HK-2 (cell line): ENCODE results near the gene NAA15.
"Not testable (repeated sequence)": the region's sequence is repeated elsewhere in the genome, so short reads cannot be mapped to it uniquely, and the experiment has no call there.

ENCODE experiments used
- DNase-seq: peaks from one replicate; pipeline ENCODE4 v3.0.0-alpha.2; 2018; ENCODE audit not compliant: unreplicated experiment

The NAA15 gene

GRCh38 chr4:139297001-139297410, 4.3 kb upstream of the NAA15 start:
- no peak for DNase-seq

- DNase-seq: no peak
Measured at GRCh38 chr4:139299536-139299935, 1.8 kb upstream of the NAA15 start.

- no peak for DNase-seq
Measured at GRCh38 chr4:139300431-139301112, 733 bp upstream of the NAA15 start.

GRCh38 chr4:139301821-139302611, 711 bp downstream of the NAA15 start, which contains the start of gene NDUFC1:
Gene NDUFC1, minus strand, starts transcription at chr4:139302477. Its CDS starts 6,679 bp downstream, at chr4:139295798.
- peak; percentile 57 for DNase-seq

GRCh38 chr4:139304920-139305319, 3.6 kb downstream of the NAA15 start:
- DNase-seq: no peak

GRCh38 chr4:139311909-139312308, 10.6 kb downstream of the NAA15 start:
- no peak for DNase-seq

- no peak for DNase-seq
Measured at GRCh38 chr4:139312552-139313332, 11.4 kb downstream of the NAA15 start.

GRCh38 chr4:139313414-139313813, 12.1 kb downstream of the NAA15 start:
- not testable (repeated sequence) for DNase-seq

- no peak for DNase-seq
Measured at GRCh38 chr4:139314047-139314800, 12.9 kb downstream of the NAA15 start.

- DNase-seq: no peak
Measured at GRCh38 chr4:139315221-139315675, 13.9 kb downstream of the NAA15 start.

- DNase-seq: no peak
Measured at GRCh38 chr4:139316733-139317132, 15.4 kb downstream of the NAA15 start.

- no peak for DNase-seq
Measured at GRCh38 chr4:139317635-139318034, 16.3 kb downstream of the NAA15 start.

GRCh38 chr4:139319571-139319970, 18.3 kb downstream of the NAA15 start:
- DNase-seq: no peak

- not testable (repeated sequence) for DNase-seq
Measured at GRCh38 chr4:139322070-139322469, 20.8 kb downstream of the NAA15 start.

- DNase-seq: not testable (repeated sequence)
Measured at GRCh38 chr4:139322541-139322940, 21.2 kb downstream of the NAA15 start.

GRCh38 chr4:139324620-139325019, 23.3 kb downstream of the NAA15 start:
- no peak for DNase-seq

- DNase-seq: no peak
Measured at GRCh38 chr4:139329665-139330200, 28.4 kb downstream of the NAA15 start.

- no peak for DNase-seq
Measured at GRCh38 chr4:139330283-139330682, 29.0 kb downstream of the NAA15 start.

- DNase-seq: no peak
Measured at GRCh38 chr4:139331185-139331584, 29.9 kb downstream of the NAA15 start.

- no peak for DNase-seq
Measured at GRCh38 chr4:139333046-139333445, 31.7 kb downstream of the NAA15 start.

- DNase-seq: no peak
Measured at GRCh38 chr4:139337612-139338011, 36.3 kb downstream of the NAA15 start.
